Colonic mucosa (tissue), 4 donors: ENCODE measurements around the gene GRHL1. TPM values are rescaled to one million over a fixed set of nuclear protein-coding genes. Genes with fewer than 3 reads are reported as not detected.

ENCODE experiments used
- DNase-seq: peaks from one replicate; pipeline ENCODE4 v3.0.0-alpha.2; 2020
- H3K27ac ChIP-seq: fragments of 200-600 bp; one replicate; pipeline ENCODE4 v1.8.0; 2021
- H3K27me3 ChIP-seq: fragments of 200-600 bp; one replicate; pipeline ENCODE4 v1.8.0; 2021
- H3K36me3 ChIP-seq: fragments of 200-600 bp; one replicate; pipeline ENCODE4 v1.8.0; 2021
- H3K4me1 ChIP-seq: fragments of 200-600 bp; one replicate; pipeline ENCODE4 v1.8.0; 2021; ENCODE audit warnings: mild to moderate bottlenecking
- H3K4me3 ChIP-seq: fragments of 200-600 bp; one replicate; pipeline ENCODE4 v1.8.0; 2021
- H3K9ac ChIP-seq, 2 donors: one replicate each; pipeline ENCODE4 v1.7.0; 2013; ENCODE audit warnings: control low read depth in 2 of 2, low read depth in 2 of 2, low read length in 2 of 2
- H3K9me3 ChIP-seq: fragments of 200-600 bp; one replicate; pipeline ENCODE4 v1.8.0; 2021
- intact Hi-C: fragments of 100-400 bp; cut with DNase I; formaldehyde crosslinking; loops from one replicate; pipeline ENCODE4 v1.14.1; 2022
- total RNA-seq, 2 donors: library from RNA; stranded (reverse); fragmentation: NEBNext Ultra II Directional in 1 of 2; extraction: Animal tissue kit (Norgen Biotek cat#: 25700) in 1 of 2; gene quantifications; one replicate each; pipeline ENCODE4 v1.2.1, GENCODE V29; 2021
- TF ChIP-seq, protein P1 (sequence below): fragments of 200-600 bp; IDR thresholded peaks from one replicate; pipeline ENCODE4 v1.8.0; 2022; ENCODE audit warnings: antibody characterized with exemption, mild to moderate bottlenecking
- donor health status: healthy.
- donor health status: DM: no; HTN: no; CAD: no.
- donor health status: DM: no; HTN: no; CAD: no.

GRHL1 gene
- total RNA-seq, 2 donors from 2014 or later, result 1.6 to 1.9 TPM

DNA sequence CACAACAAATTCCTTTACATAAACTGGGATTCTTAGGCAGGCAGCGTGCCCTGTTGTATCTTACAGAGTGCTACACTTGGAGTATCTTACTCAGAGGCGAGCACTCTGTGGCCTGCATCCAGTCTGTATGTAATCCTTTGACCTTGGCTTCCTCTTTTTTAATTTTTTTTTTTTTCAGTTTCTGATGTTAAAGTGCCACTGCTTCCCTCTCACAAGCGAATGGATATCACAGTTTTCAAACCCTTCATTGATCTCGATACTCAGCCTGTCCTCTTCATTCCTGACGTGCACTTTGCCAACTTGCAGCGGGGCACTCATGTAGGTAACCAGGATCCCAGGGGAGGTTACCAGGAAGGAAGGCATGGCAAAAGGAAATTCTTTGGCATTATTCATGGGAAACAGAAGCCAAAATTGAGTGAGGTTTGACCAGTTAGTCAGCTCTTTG lies 40.4 kb downstream of the GRHL1 start:
- intact Hi-C loops, result no loop called here
- TF ChIP-seq, protein P1, sequence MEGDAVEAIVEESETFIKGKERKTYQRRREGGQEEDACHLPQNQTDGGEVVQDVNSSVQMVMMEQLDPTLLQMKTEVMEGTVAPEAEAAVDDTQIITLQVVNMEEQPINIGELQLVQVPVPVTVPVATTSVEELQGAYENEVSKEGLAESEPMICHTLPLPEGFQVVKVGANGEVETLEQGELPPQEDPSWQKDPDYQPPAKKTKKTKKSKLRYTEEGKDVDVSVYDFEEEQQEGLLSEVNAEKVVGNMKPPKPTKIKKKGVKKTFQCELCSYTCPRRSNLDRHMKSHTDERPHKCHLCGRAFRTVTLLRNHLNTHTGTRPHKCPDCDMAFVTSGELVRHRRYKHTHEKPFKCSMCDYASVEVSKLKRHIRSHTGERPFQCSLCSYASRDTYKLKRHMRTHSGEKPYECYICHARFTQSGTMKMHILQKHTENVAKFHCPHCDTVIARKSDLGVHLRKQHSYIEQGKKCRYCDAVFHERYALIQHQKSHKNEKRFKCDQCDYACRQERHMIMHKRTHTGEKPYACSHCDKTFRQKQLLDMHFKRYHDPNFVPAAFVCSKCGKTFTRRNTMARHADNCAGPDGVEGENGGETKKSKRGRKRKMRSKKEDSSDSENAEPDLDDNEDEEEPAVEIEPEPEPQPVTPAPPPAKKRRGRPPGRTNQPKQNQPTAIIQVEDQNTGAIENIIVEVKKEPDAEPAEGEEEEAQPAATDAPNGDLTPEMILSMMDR, result no peak
- Histone ChIP-seq H3K36me3 (no peaks in the 10 kb centered on the region), H3K27me3 (no peaks in the 10 kb centered on the region), H3K9ac (no peak overlapping the region), H3K4me3 (no peak overlapping the region), H3K9me3 (no peaks in the 10 kb centered on the region), H3K27ac (no peak overlapping the region), H3K4me1 (no peaks in the 10 kb centered on the region)
- no peak for DNase-seq

DNA sequence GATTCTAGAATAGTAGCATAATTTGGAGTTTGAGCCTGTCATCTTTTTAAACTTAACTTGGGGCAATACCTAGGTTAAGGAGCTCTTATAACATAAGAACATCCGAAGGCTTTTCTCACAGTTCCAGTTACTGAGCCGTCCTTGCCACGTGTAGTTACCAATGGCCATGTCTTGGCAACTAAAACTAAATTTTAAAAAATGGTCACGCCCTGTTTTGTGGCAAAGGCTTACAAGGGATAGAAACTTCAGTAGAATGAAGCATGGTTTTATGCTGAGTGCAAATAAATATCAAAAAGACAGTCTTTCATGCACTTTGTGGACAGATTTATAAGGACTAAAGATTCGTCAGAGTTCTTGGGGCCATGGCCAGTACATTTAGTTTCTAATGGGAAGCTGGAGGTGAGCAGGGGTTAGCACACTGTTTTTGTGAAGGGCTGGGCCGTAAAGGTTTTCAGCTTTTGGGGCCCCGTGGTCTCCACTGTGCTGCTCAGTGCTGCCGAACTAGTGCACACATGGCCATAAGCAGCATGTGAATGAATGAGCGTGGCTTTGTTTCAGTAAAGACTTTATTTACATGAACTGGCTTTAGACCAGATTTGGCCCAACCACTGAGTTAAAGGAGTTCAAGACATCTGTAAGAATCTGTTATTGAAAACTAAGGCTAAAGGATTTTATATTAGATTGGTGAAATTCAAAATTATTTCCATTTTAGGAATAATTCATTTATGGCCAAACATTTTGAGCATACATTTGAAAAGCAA lies 41.1 kb downstream of the GRHL1 start:
- no peak for DNase-seq
- TF ChIP-seq, protein P1, result no peak
- no peaks in the 10 kb centered on the region for H3K4me1 ChIP-seq
- H3K27ac ChIP-seq, result no peak overlapping the region
- no peaks in the 10 kb centered on the region for H3K9me3 ChIP-seq
- H3K9ac ChIP-seq, result no peak overlapping the region
- H3K4me3 ChIP-seq, result no peak overlapping the region
- H3K36me3 ChIP-seq, result no peaks in the 10 kb centered on the region
- H3K27me3 ChIP-seq, result no peaks in the 10 kb centered on the region
- intact Hi-C loops, result no loop called here

DNA sequence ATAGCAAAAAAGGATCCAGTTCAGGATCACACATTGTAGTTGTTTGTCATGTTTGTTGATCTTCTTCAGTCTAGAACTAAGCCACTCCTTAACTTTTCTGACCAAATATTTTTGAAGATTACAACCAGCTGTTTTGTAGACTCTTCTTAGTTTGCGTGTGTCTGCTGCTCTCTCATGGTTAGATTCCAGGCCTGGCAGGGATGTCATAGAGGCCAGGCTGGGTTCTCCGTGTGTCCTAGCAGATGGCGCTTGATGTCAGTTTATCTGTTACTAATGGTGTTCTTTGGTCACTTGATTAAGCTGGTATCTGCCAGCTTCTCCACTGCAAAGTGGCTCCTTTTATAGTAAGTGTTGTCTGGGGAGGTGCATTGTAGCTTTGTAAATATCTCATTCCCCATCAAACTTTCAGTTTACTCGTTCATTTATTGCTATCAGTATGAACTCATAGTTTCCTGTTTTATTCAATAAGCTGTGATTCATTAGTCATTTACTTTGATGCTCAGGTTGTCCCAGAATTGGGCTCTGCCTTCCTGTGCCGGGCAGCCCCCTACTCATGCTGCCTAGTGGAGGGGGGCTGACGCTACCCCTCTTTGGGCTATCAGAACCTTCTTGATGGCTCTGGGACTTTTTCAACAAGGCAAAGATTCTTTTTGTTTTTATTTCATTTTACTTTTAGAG lies 42.1 kb downstream of the GRHL1 start:
- intact Hi-C loops, result no loop called here
- Histone ChIP-seq H3K4me1 (no peaks in the 10 kb centered on the region), H3K36me3 (no peaks in the 10 kb centered on the region), H3K9ac (no peak overlapping the region), H3K4me3 (no peak overlapping the region), H3K9me3 (no peaks in the 10 kb centered on the region), H3K27me3 (no peaks in the 10 kb centered on the region), H3K27ac (no peak overlapping the region)
- TF ChIP-seq, protein P1, result no peak
- DNase-seq, result no peak

DNA sequence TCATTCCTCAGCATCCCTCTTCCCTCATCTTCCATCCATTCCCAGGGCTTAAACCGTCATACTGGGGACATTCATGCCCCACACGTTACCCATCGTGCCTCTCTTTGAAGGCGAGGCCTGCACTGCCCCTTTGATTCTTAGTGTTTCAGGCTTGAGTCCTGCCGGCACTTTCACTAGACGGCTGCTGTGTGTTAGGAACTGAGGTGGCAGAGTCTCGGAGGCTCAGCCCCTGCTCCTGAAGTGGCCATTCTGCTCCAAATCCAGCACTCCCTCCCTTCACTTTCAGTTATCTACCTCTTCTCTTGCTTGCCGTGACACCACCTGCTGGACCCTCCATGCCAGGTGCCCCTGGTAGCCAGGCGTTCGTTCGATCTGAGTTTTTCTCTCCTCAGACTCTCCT lies 43.0 kb downstream of the GRHL1 start:
- Histone ChIP-seq H3K36me3 (no peaks in the 10 kb centered on the region), H3K4me1 (no peaks in the 10 kb centered on the region), H3K27me3 (no peaks in the 10 kb centered on the region), H3K9ac (no peak overlapping the region), H3K4me3 (no peak overlapping the region), H3K27ac (no peak overlapping the region), H3K9me3 (no peaks in the 10 kb centered on the region)
- DNase-seq, result no peak
- TF ChIP-seq, protein P1, result no peak
- intact Hi-C loops, result no loop called here

DNA sequence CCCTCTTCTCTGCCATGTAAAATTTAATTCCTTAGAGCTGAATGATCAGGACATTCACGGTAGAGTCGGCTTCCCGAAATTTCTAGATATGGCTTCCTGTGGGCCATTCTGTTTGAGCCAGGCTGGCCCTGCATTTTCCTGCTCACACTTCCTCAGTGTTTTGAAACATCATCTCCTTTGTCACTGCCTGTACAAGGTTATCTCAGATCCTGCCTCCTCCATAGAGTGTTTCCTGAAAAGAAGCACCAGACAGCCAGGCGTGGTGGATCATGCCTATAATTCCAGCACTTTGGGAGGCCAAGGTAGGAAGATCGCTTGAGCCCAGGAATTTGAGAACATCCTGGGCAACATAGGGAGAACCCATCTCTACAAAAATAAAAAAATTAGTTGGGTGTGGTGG lies 43.6 kb downstream of the GRHL1 start:
- intact Hi-C loops, result no loop called here
- Histone ChIP-seq H3K36me3 (no peaks in the 10 kb centered on the region), H3K4me3 (no peak overlapping the region), H3K9me3 (no peaks in the 10 kb centered on the region), H3K9ac (no peak overlapping the region), H3K27ac (no peak overlapping the region), H3K4me1 (no peaks in the 10 kb centered on the region), H3K27me3 (no peaks in the 10 kb centered on the region)
- TF ChIP-seq, protein P1, result no peak
- no peak for DNase-seq
